IMR-90 (cell line): ENCODE results near the gene ZIC3. TPM values are rescaled to one million over a fixed set of nuclear protein-coding genes. Genes with fewer than 3 reads are reported as not detected.

Experiments
- ATAC-seq: fragments of 200-7000 bp; cut with Tn5 transposase; 2 replicates; pipeline ENCODE4 v1.9.1; 2020; ENCODE audit warnings: low read depth, mild to moderate bottlenecking, moderate library complexity
- BruUV-seq: library from RNA; stranded (reverse); fragments of 400-500 nt; replicated peaks from 2 replicates; lab custom pipeline; 2021; lab: Mats Ljungman, UMichigan
- CTCF ChIA-PET: fragments of 300-600 bp; formaldehyde crosslinking; extraction: SDS; loops from one replicate; lab custom pipeline; 2021; ENCODE audit warnings: antibody characterized with exemption; lab: Yijun Ruan, JAX
- POLR2A ChIA-PET: fragments of 300-600 bp; sonication (Branson Sonifier 250); formaldehyde crosslinking; loops from one replicate; lab custom pipeline; 2022; ENCODE audit warnings: antibody characterized with exemption; ENCODE audit not compliant: unreplicated experiment; lab: Charles Lee
- DNase-seq: peaks from one replicate; pipeline ENCODE4 v3.0.0; 2013
- H2AFZ ChIP-seq: replicated peaks from 2 replicates; pipeline ENCODE3; 2013; ENCODE audit warnings: low read length, mild to moderate bottlenecking; ENCODE audit not compliant: poor library complexity
- H2AK5ac ChIP-seq: 2 replicates; pipeline ENCODE4 v1.6.1; 2013; ENCODE audit warnings: low read depth, low read length, inconsistent platforms
- H2AK9ac ChIP-seq: replicated peaks from 2 replicates; pipeline ENCODE3; 2013; ENCODE audit warnings: mild to moderate bottlenecking, low read depth, low read length, moderate library complexity; ENCODE audit not compliant: poor library complexity
- H2BK120ac ChIP-seq: 2 replicates; pipeline ENCODE4 v1.6.1; 2013; ENCODE audit warnings: low read depth, low read length, inconsistent platforms
- H2BK15ac ChIP-seq: 3 replicates; pipeline ENCODE4 v1.6.1; 2013; ENCODE audit warnings: low read depth, low read length, inconsistent platforms
- H2BK20ac ChIP-seq: 2 replicates; pipeline ENCODE4 v1.6.1; 2013; ENCODE audit warnings: low read depth, mild to moderate bottlenecking, inconsistent platforms, low read length, moderate library complexity
- H2BK5ac ChIP-seq: 2 replicates; pipeline ENCODE4 v1.6.1; 2013; ENCODE audit warnings: mild to moderate bottlenecking, low read depth, low read length, inconsistent platforms; ENCODE audit not compliant: poor library complexity, severe bottlenecking
- H3K14ac ChIP-seq: replicated peaks from 2 replicates; pipeline ENCODE4 v1.6.1; 2013; ENCODE audit warnings: low read depth, low read length, inconsistent platforms
- H3K18ac ChIP-seq: 2 replicates; pipeline ENCODE4 v1.6.1; 2013; ENCODE audit warnings: low read depth, low read length, control low read depth
- H3K23ac ChIP-seq: 2 replicates; pipeline ENCODE4 v1.6.1; 2013; ENCODE audit warnings: low read depth, low read length, inconsistent platforms
- H3K27ac ChIP-seq: 2 replicates; pipeline ENCODE4 v1.5.1; 2013; ENCODE audit warnings: mild to moderate bottlenecking, control low read depth, low read length; ENCODE audit not compliant: insufficient read depth
- H3K27me3 ChIP-seq: 2 replicates; pipeline ENCODE4 v1.6.1; 2013; ENCODE audit warnings: low read length; ENCODE audit not compliant: control insufficient read depth, insufficient read depth
- H3K36me3 ChIP-seq: 2 replicates; pipeline ENCODE4 v1.6.1; 2013; ENCODE audit warnings: low read length, mixed read lengths; ENCODE audit not compliant: control insufficient read depth, insufficient read depth
- H3K4ac ChIP-seq: 2 replicates; pipeline ENCODE4 v1.6.1; 2013; ENCODE audit warnings: low read depth, low read length, inconsistent platforms
- H3K4me1 ChIP-seq: 2 replicates; pipeline ENCODE4 v1.6.1; 2013; ENCODE audit warnings: low read length, mixed read lengths; ENCODE audit not compliant: control insufficient read depth, insufficient read depth
- H3K4me2 ChIP-seq: 2 replicates; pipeline ENCODE4 v1.6.1; 2013; ENCODE audit warnings: low read depth, mild to moderate bottlenecking, control low read depth, low read length, moderate library complexity
- H3K4me3 ChIP-seq: 2 replicates; pipeline ENCODE4 v1.5.1; 2013; ENCODE audit warnings: low read depth, mild to moderate bottlenecking, control low read depth, low read length, moderate library complexity; ENCODE audit not compliant: insufficient read depth
- H3K56ac ChIP-seq: 2 replicates; pipeline ENCODE4 v1.6.1; 2013; ENCODE audit warnings: low read length, inconsistent platforms; ENCODE audit not compliant: insufficient read depth; ENCODE audit errors: extremely low read depth
- H3K79me1 ChIP-seq, 2 experiments: 2 replicates each; pipeline ENCODE4 v1.6.1; 2013; ENCODE audit warnings: low read length in 2 of 2, inconsistent platforms in 1 of 2, low read depth in 1 of 2
- H3K9ac ChIP-seq: 2 replicates; pipeline ENCODE4 v1.6.1; 2013; ENCODE audit warnings: low read depth, low read length, control low read depth
- H3K9me1 ChIP-seq: 2 replicates; pipeline ENCODE4 v1.6.1; 2013; ENCODE audit warnings: low read length, inconsistent platforms; ENCODE audit not compliant: insufficient read depth
- H3K9me3 ChIP-seq: 2 replicates; pipeline ENCODE4 v1.6.1; 2013; ENCODE audit warnings: low read length; ENCODE audit not compliant: control insufficient read depth, insufficient read depth
- H4K20me1 ChIP-seq: 2 replicates; pipeline ENCODE4 v1.6.1; 2013; ENCODE audit warnings: low read length, inconsistent platforms; ENCODE audit not compliant: insufficient read depth
- H4K5ac ChIP-seq: 2 replicates; pipeline ENCODE4 v1.6.1; 2013; ENCODE audit warnings: mild to moderate bottlenecking, low read depth, low read length, control low read depth
- H4K8ac ChIP-seq, 2 experiments: 2 replicates each; pipeline ENCODE4 v1.6.1; 2013; ENCODE audit warnings: low read depth in 2 of 2, low read length in 2 of 2, control low read depth in 1 of 2, inconsistent platforms in 1 of 2
- H4K91ac ChIP-seq: 2 replicates; pipeline ENCODE4 v1.6.1; 2013; ENCODE audit warnings: low read depth, low read length, inconsistent platforms; ENCODE audit not compliant: insufficient read depth
- BHLHE40 ChIP-seq: fragments of 150-350 bp; IDR thresholded peaks from 2 replicates; pipeline ENCODE4 v1.6.1; 2016; ENCODE audit warnings: mild to moderate bottlenecking, low read depth, low read length
- CEBPB ChIP-seq: IDR thresholded peaks from 2 replicates; pipeline ENCODE4 v1.6.1; 2012; ENCODE audit warnings: low read depth, low read length, improper control_type of control experiment
- FOS ChIP-seq: fragments of 150-350 bp; IDR thresholded peaks from 2 replicates; pipeline ENCODE4 v1.6.1; 2016; ENCODE audit warnings: low read depth, low read length
- MAFK ChIP-seq: IDR thresholded peaks from 2 replicates; pipeline ENCODE4 v1.6.1; 2012; ENCODE audit warnings: low read depth, low read length, improper control_type of control experiment
- MXI1 ChIP-seq: IDR thresholded peaks from 2 replicates; pipeline ENCODE4 v1.6.1; 2012; ENCODE audit warnings: low read depth, mild to moderate bottlenecking, low read length, moderate library complexity, borderline replicate concordance
- POLR2A ChIP-seq: IDR thresholded peaks from 2 replicates; pipeline ENCODE4 v1.6.1; 2012; ENCODE audit warnings: mild to moderate bottlenecking, low read depth, low read length
- RCOR1 ChIP-seq: IDR thresholded peaks from 2 replicates; pipeline ENCODE4 v1.6.1; 2012; ENCODE audit warnings: mild to moderate bottlenecking, low read length, improper control_type of control experiment; ENCODE audit not compliant: insufficient replicate concordance
- USF2 ChIP-seq: fragments of 150-350 bp; IDR thresholded peaks from 2 replicates; pipeline ENCODE4 v1.6.1; 2017; ENCODE audit warnings: mild to moderate bottlenecking, antibody characterized with exemption, low read length, low read depth
- WGBS, 2 experiments: methylation state at CpG; one replicate each; pipeline versions ENCODE4 v1.1.5 to v1.1.7; 2013; ENCODE audit warnings: missing lambda C conversion rate in 2 of 2; ENCODE audit not compliant: insufficient read length in 1 of 2; ENCODE audit errors: extremely low coverage in 2 of 2; 5-methylcytosine and 5-hydroxymethylcytosine counted together
- dilution Hi-C: fragments of 300-500 bp; cut with HindIII; formaldehyde crosslinking; loops from one replicate; pipeline ENCODE4 v1.14.3; 2018; ENCODE audit warnings: low sequenced_read_pairs; ENCODE audit not compliant: unreplicated experiment
- in situ Hi-C: fragments of 300-500 bp; cut with MboI; formaldehyde crosslinking; loops from 3 replicates; pipeline ENCODE4 v1.14.3; 2019; ENCODE audit warnings: low sequenced_read_pairs, inconsistent platforms, mixed read lengths
- intact Hi-C: fragments of 100-400 bp; cut with micrococcal nuclease; formaldehyde crosslinking; loops from 2 replicates; pipeline ENCODE4 v1.10.0; 2022
- polyA plus RNA-seq, 3 experiments: library from polyadenylated mRNA; depleted of rRNA; stranded (reverse); fragments of >200 nt; gene quantifications; 2 replicates each; pipeline ENCODE4 v1.2.3, GENCODE V29; 2012; ENCODE audit warnings: low replicate concordance in 1 of 3
- total RNA-seq: library from RNA; depleted of rRNA; stranded (reverse); fragments of >200 nt; gene quantifications from 2 replicates; pipeline ENCODE4 v1.2.3, GENCODE V29; 2012

The ZIC3 gene
- total and polyA plus RNA-seq, 2 of the 4 experiments (the other 2 are of a cell fraction): not detected

GRCh38 chrX:137567682-137568232 is 1.8 kb downstream of the ZIC3 start:
- no peak overlapping the region for H2AK9ac ChIP-seq
- H4K8ac ChIP-seq: no peak overlapping the region
- DNase-seq (no peak), ATAC-seq (no peak)
- CTCF ChIA-PET: no interaction called here
- no peak overlapping the region for H2BK15ac ChIP-seq
- no peaks in the 10 kb centered on the region for H3K79me1 ChIP-seq
- H2BK20ac ChIP-seq: no peak overlapping the region
- no peak overlapping the region for H3K56ac ChIP-seq
- H3K4me1 ChIP-seq: no peaks in the 10 kb centered on the region
- dilution Hi-C loops: no loop called here
- no peaks in the 10 kb centered on the region for H3K36me3 ChIP-seq
- no peaks in the 10 kb centered on the region for H3K9me1 ChIP-seq
- H2BK120ac ChIP-seq: no peak overlapping the region
- no peak overlapping the region for H2BK5ac ChIP-seq
- intact Hi-C loops: no loop called here
- H3K4me2 ChIP-seq: no peak overlapping the region
- no peak overlapping the region for H3K9ac ChIP-seq
- H3K18ac ChIP-seq: no peak overlapping the region
- in situ Hi-C loops: no loop called here
- 25% methylated on average over 8 of the region's 36 CpGs; no CpG with 5 or more reads in 1 of the 2 experiments for WGBS, 2 experiments
- H2AFZ ChIP-seq: no peak overlapping the region
- no peak overlapping the region for H4K91ac ChIP-seq
- no peak overlapping the region for H3K23ac ChIP-seq
- POLR2A ChIA-PET: no interaction called here
- peaks cover 26% of the 10 kb centered on the region for H3K27me3 ChIP-seq
- no TSS peak for BruUV-seq
- no peak overlapping the region for H2AK5ac ChIP-seq
- TF ChIP-seq MAFK (no peak), MXI1 (no peak), RCOR1 (no peak), FOS (no peak), CEBPB (no peak), BHLHE40 (no peak), USF2 (no peak), POLR2A (no peak)
- H4K20me1 ChIP-seq: no peaks in the 10 kb centered on the region
- peaks cover 10% of the 10 kb centered on the region; the same call in 1 of the 2 replicates for H3K9me3 ChIP-seq
- H3K14ac ChIP-seq: no peak overlapping the region
- no peak overlapping the region for H4K5ac ChIP-seq
- no peak overlapping the region for H3K4ac ChIP-seq
- no peak overlapping the region for H3K4me3 ChIP-seq
- H3K27ac ChIP-seq: no peak overlapping the region
